H9 (cell line): ENCODE results near the gene FGF12. TPM values are rescaled to one million over a fixed set of nuclear protein-coding genes. Genes with fewer than 3 reads are reported as not detected.

Source experiments
- DNase-seq: peaks from one replicate; pipeline ENCODE4 v3.0.0-alpha.2; 2017
- H2AFZ ChIP-seq: one replicate; pipeline ENCODE4 v1.6.1; 2013; ENCODE audit warnings: mild to moderate bottlenecking, low read length, control low read depth, moderate library complexity
- H2AK5ac ChIP-seq: 2 replicates; pipeline ENCODE4 v1.6.1; 2013; ENCODE audit warnings: low read length, control low read depth, mixed read lengths; ENCODE audit not compliant: insufficient read length
- H2BK120ac ChIP-seq: one replicate; pipeline ENCODE4 v1.6.1; 2013; ENCODE audit warnings: low read depth, mild to moderate bottlenecking, low read length, control low read depth, inconsistent platforms; ENCODE audit not compliant: poor library complexity, severe bottlenecking
- H2BK12ac ChIP-seq: 2 replicates; pipeline ENCODE4 v1.6.1; 2013; ENCODE audit warnings: low read length, control low read depth, mixed read lengths, low read depth; ENCODE audit not compliant: insufficient read length
- H2BK15ac ChIP-seq: 2 replicates; pipeline ENCODE4 v1.6.1; 2013; ENCODE audit warnings: low read depth, low read length, control low read depth
- H2BK20ac ChIP-seq: one replicate; pipeline ENCODE4 v1.6.1; 2013; ENCODE audit warnings: low read depth, mild to moderate bottlenecking, low read length, control low read depth, inconsistent platforms; ENCODE audit not compliant: poor library complexity, severe bottlenecking
- H2BK5ac ChIP-seq: 2 replicates; pipeline ENCODE4 v1.6.1; 2013; ENCODE audit warnings: low read length, control low read depth, mixed read lengths; ENCODE audit not compliant: insufficient read length
- H3K14ac ChIP-seq: 2 replicates; pipeline ENCODE4 v1.6.1; 2013; ENCODE audit warnings: low read length, control low read depth; ENCODE audit not compliant: insufficient read depth
- H3K18ac ChIP-seq: 2 replicates; pipeline ENCODE4 v1.6.1; 2013; ENCODE audit warnings: low read depth, mild to moderate bottlenecking, mixed read lengths, low read length, control low read depth; ENCODE audit not compliant: insufficient read length
- H3K23ac ChIP-seq: 2 replicates; pipeline ENCODE4 v1.6.1; 2013; ENCODE audit warnings: low read length, control low read depth, mixed read lengths, low read depth; ENCODE audit not compliant: insufficient read length
- H3K23me2 ChIP-seq: 2 replicates; pipeline ENCODE4 v1.6.1; 2013; ENCODE audit warnings: low read depth, mild to moderate bottlenecking, mixed read lengths, low read length, control low read depth; ENCODE audit not compliant: insufficient read length, poor library complexity, severe bottlenecking
- H3K27ac ChIP-seq: 2 replicates; pipeline ENCODE4 v1.5.1; 2013; ENCODE audit warnings: low read length, control low read depth, mixed read lengths, low read depth; ENCODE audit not compliant: insufficient read length
- H3K27me3 ChIP-seq: 2 replicates; pipeline ENCODE4 v1.6.1; 2013; ENCODE audit warnings: low read length, control low read depth, inconsistent platforms; ENCODE audit not compliant: insufficient read depth
- H3K4ac ChIP-seq: 2 replicates; pipeline ENCODE4 v1.6.1; 2013; ENCODE audit warnings: low read depth, mild to moderate bottlenecking, control low read depth, inconsistent platforms, low read length, moderate library complexity
- H3K4me1 ChIP-seq: 2 replicates; pipeline ENCODE4 v1.6.1; 2013; ENCODE audit warnings: low read length, control low read depth, inconsistent platforms; ENCODE audit not compliant: insufficient read depth
- H3K4me2 ChIP-seq: 2 replicates; pipeline ENCODE4 v1.6.1; 2013; ENCODE audit warnings: low read length, control low read depth, mixed read lengths; ENCODE audit not compliant: insufficient read length, insufficient read depth
- H3K56ac ChIP-seq: 2 replicates; pipeline ENCODE4 v1.6.1; 2013; ENCODE audit warnings: low read depth, mild to moderate bottlenecking, mixed read lengths, low read length, control low read depth; ENCODE audit not compliant: insufficient read length
- H3K79me1 ChIP-seq: 2 replicates; pipeline ENCODE4 v1.6.1; 2013; ENCODE audit warnings: low read depth, mild to moderate bottlenecking, moderate library complexity, low read length, control low read depth, inconsistent platforms; ENCODE audit not compliant: insufficient read depth, poor library complexity, severe bottlenecking
- H3K79me2 ChIP-seq: 2 replicates; pipeline ENCODE4 v1.6.1; 2013; ENCODE audit warnings: low read length, control low read depth, inconsistent platforms; ENCODE audit not compliant: insufficient read depth
- H3K9ac ChIP-seq: 2 replicates; pipeline ENCODE4 v1.6.1; 2013; ENCODE audit warnings: low read length, control low read depth, mixed read lengths; ENCODE audit not compliant: insufficient read length; ENCODE audit errors: extremely low read depth
- H3K9me3 ChIP-seq: one replicate; pipeline ENCODE4 v1.6.1; 2013; ENCODE audit warnings: low read depth, low read length, inconsistent platforms; ENCODE audit not compliant: control insufficient read depth
- H3T11ph ChIP-seq: one replicate; pipeline ENCODE4 v1.6.1; 2013; ENCODE audit warnings: mild to moderate bottlenecking, low read length, control low read depth, inconsistent platforms
- H4K20me1 ChIP-seq: one replicate; pipeline ENCODE4 v1.6.1; 2013; ENCODE audit not compliant: control insufficient read depth, insufficient read length, insufficient read depth
- H4K5ac ChIP-seq: 2 replicates; pipeline ENCODE4 v1.6.1; 2013; ENCODE audit warnings: low read depth, mild to moderate bottlenecking, mixed read lengths, low read length, control low read depth; ENCODE audit not compliant: insufficient read length
- H4K8ac ChIP-seq: replicated peaks from 2 replicates; pipeline ENCODE4 v1.6.1; 2013; ENCODE audit warnings: low read length, control low read depth, mixed read lengths, low read depth; ENCODE audit not compliant: insufficient read length
- H4K91ac ChIP-seq: 2 replicates; pipeline ENCODE4 v1.6.1; 2013; ENCODE audit warnings: low read depth, mild to moderate bottlenecking, moderate library complexity, mixed read lengths, low read length, control low read depth; ENCODE audit not compliant: insufficient read length
- H3K27ac Mint-ChIP-seq, 3 experiments: 2 replicates in 2 of 3; 3 replicates in 1 of 3; pipeline ENCODE4 v1.8.0; 2020 to 2021; ENCODE audit warnings: mixed read lengths in 3 of 3, mild to moderate bottlenecking in 1 of 3, moderate library complexity in 1 of 3
- H3K27me3 Mint-ChIP-seq: 2 replicates; pipeline ENCODE4 v1.8.0; 2021; ENCODE audit warnings: low read depth, mild to moderate bottlenecking, moderate library complexity, mixed read lengths
- H3K36me3 Mint-ChIP-seq, 3 experiments: 2 replicates in 2 of 3; 3 replicates in 1 of 3; pipeline ENCODE4 v1.8.0; 2020 to 2021; ENCODE audit warnings: low read depth in 3 of 3, mixed read lengths in 3 of 3; ENCODE audit not compliant: insufficient read depth in 1 of 3
- H3K4me1 Mint-ChIP-seq, 2 experiments: 2 replicates each; pipeline ENCODE4 v1.8.0; 2020; ENCODE audit warnings: mixed read lengths in 2 of 2
- H3K4me3 Mint-ChIP-seq, 2 experiments: 2 replicates in 1 of 2; 3 replicates in 1 of 2; pipeline ENCODE4 v1.8.0; 2020 to 2021; ENCODE audit warnings: mild to moderate bottlenecking in 2 of 2, mixed read lengths in 2 of 2, moderate library complexity in 1 of 2
- H3K9me3 Mint-ChIP-seq, 2 experiments: 2 replicates in 1 of 2; 3 replicates in 1 of 2; pipeline ENCODE4 v1.8.0; 2020; ENCODE audit warnings: mild to moderate bottlenecking in 2 of 2, mixed read lengths in 2 of 2, moderate library complexity in 1 of 2
- CTCF ChIP-seq: fragments of 200-600 bp; sonication (generic); conservative IDR thresholded peaks from 3 replicates; pipeline ENCODE4 v1.8.0; 2021; ENCODE audit warnings: antibody characterized with exemption, mild to moderate bottlenecking
- WGBS: extraction: QIAGEN DNeasy Blood & Tissue Kit; methylation state at CpG from one replicate; pipeline ENCODE4 v1.1.7; 2013; ENCODE audit warnings: missing lambda C conversion rate, low lambda C conversion rate, mixed read lengths; ENCODE audit not compliant: insufficient read length; ENCODE audit errors: extremely low coverage; 5-methylcytosine and 5-hydroxymethylcytosine counted together
- total RNA-seq: library from RNA; stranded (reverse); gene quantifications from 2 replicates; pipeline ENCODE4 v1.2.1, GENCODE V29; 2021

Gene FGF12
- total RNA-seq, 1 experiment from 2014 or later, result 5.6 TPM

- no peak overlapping the region for H3K4ac ChIP-seq
- no peak overlapping the region for H2BK20ac ChIP-seq
- no peaks in the 10 kb centered on the region for H3K23me2 ChIP-seq
- no peaks in the 10 kb centered on the region for H3K4me1 ChIP-seq
- no peak overlapping the region for H2BK15ac ChIP-seq
- no peak overlapping the region for H3K4me3 Mint-ChIP-seq
- peaks cover 0 to 4% (median 2%) of the 10 kb centered on the region in 3 experiments; a peak in 2 of 7 replicates for H3K36me3 Mint-ChIP-seq
- no peak overlapping the region for H2BK120ac ChIP-seq
- no peaks in the 10 kb centered on the region for H3K79me1 ChIP-seq
- no peak overlapping the region for H3K56ac ChIP-seq
- no peaks in the 10 kb centered on the region for H3K9me3 ChIP-seq
- H4K8ac ChIP-seq, result no peak overlapping the region
- H2BK5ac ChIP-seq, result no peak overlapping the region
- no peak overlapping the region for H3K27ac Mint-ChIP-seq
- H3K27me3 Mint-ChIP-seq, result no peaks in the 10 kb centered on the region
- no peak overlapping the region for H3K14ac ChIP-seq
- H3K18ac ChIP-seq, result no peak overlapping the region
- peaks cover 7 to 13% of the 10 kb centered on the region in 2 experiments for H3K4me1 Mint-ChIP-seq
- H2AK5ac ChIP-seq, result no peak overlapping the region
- no peak overlapping the region for H4K5ac ChIP-seq
- no peak overlapping the region for H3K27ac ChIP-seq
- H3K9me3 Mint-ChIP-seq, result peaks cover 7 to 10% of the 10 kb centered on the region in 2 experiments; a peak in 3 of 5 replicates
- no peaks in the 10 kb centered on the region for H4K20me1 ChIP-seq
- WGBS, result no CpG with 5 or more reads among the region's 2 CpGs
- H3K9ac ChIP-seq, result no peak overlapping the region
- no peaks in the 10 kb centered on the region for H3K79me2 ChIP-seq
- no peak overlapping the region for H3K23ac ChIP-seq
- H2AFZ ChIP-seq, result no peak overlapping the region
- H4K91ac ChIP-seq, result no peak overlapping the region
- TF ChIP-seq CTCF, result no peak
- DNase-seq, result no peak
- H2BK12ac ChIP-seq, result no peak overlapping the region
- no peak overlapping the region for H3T11ph ChIP-seq
- H3K4me2 ChIP-seq, result no peak overlapping the region
- H3K27me3 ChIP-seq, result no peaks in the 10 kb centered on the region
Observed at GRCh38 chr3:192597913-192598312, 129.4 kb downstream of the FGF12 start.
